ENCODE measurements around the gene ROGDI. TPM values are rescaled to one million over a fixed set of nuclear protein-coding genes. Genes with fewer than 3 reads are reported as not detected.

Gene ROGDI
- total RNA-seq, 3 donors from 2014 or later (not counting 1 experiment from before 2014, with no cell fraction given): 6.6 to 15.5 (median 7.5) TPM

- Histone ChIP-seq H3K9me3 (ENCODE audit: control insufficient read depth, insufficient read depth, low read length) (no peaks in the 10 kb centered on the region), H3K36me3 (ENCODE audit: control insufficient read depth, insufficient read depth, low read length) (no peaks in the 10 kb centered on the region), H3K4me1 (ENCODE audit: control insufficient read depth, insufficient read depth, low read length) (peaks cover 21% of the 10 kb centered on the region), H3K27me3 (ENCODE audit: control insufficient read depth, insufficient read depth, low read length) (no peaks in the 10 kb centered on the region), H3K27ac (ENCODE audit: low read length) (no peak overlapping the region), H3K4me3 (ENCODE audit: low read length) (no peak overlapping the region)
- TF ChIP-seq CTCF (IDR thresholded peaks at IDR 0.05): no peak
- DNase-seq (no peak), ATAC-seq (no peak)
- intact Hi-C loops (cut with micrococcal nuclease): no loop called here
- 85% methylated on average over 19 of the region's 21 CpGs for WGBS (ENCODE audit: insufficient coverage)
- H3K9me3 Mint-ChIP-seq: no peaks in the 10 kb centered on the region
- H3K4me3 Mint-ChIP-seq: no peak overlapping the region
- H3K4me1 Mint-ChIP-seq: peaks cover 0 to 5% of the 10 kb centered on the region in 2 donors
- no peaks in the 10 kb centered on the region for H3K36me3 Mint-ChIP-seq
- H3K27me3 Mint-ChIP-seq (ENCODE audit: low read depth in 2 of 2): no peaks in the 10 kb centered on the region
- H3K27ac Mint-ChIP-seq: no peak overlapping the region
Observed at GRCh38 chr16:4796982-4797804, 5.2 kb downstream of the ROGDI start.

GRCh38 chr16:4795828-4796572 lies 6.4 kb downstream of the ROGDI start:
- Histone ChIP-seq H3K4me1 (ENCODE audit: control insufficient read depth, insufficient read depth, low read length) (peaks cover 10% of the 10 kb centered on the region), H3K4me3 (ENCODE audit: low read length) (no peak overlapping the region), H3K9me3 (ENCODE audit: control insufficient read depth, insufficient read depth, low read length) (no peaks in the 10 kb centered on the region), H3K36me3 (ENCODE audit: control insufficient read depth, insufficient read depth, low read length) (no peaks in the 10 kb centered on the region), H3K27me3 (ENCODE audit: control insufficient read depth, insufficient read depth, low read length) (no peaks in the 10 kb centered on the region), H3K27ac (ENCODE audit: low read length) (no peak overlapping the region)
- H3K4me1 Mint-ChIP-seq: peaks cover 0 to 5% of the 10 kb centered on the region in 2 donors
- H3K36me3 Mint-ChIP-seq: no peaks in the 10 kb centered on the region
- ATAC-seq (no peak), DNase-seq (no peak)
- TF ChIP-seq CTCF (IDR thresholded peaks at IDR 0.05): no peak
- H3K27ac Mint-ChIP-seq: no peak overlapping the region
- H3K27me3 Mint-ChIP-seq (ENCODE audit: low read depth in 2 of 2): peaks cover 0 to 3% of the 10 kb centered on the region in 2 donors
- intact Hi-C loops (cut with micrococcal nuclease): no loop called here
- 90% methylated on average over 30 of the region's 30 CpGs for WGBS (ENCODE audit: insufficient coverage)
- no peak overlapping the region for H3K4me3 Mint-ChIP-seq
- no peaks in the 10 kb centered on the region for H3K9me3 Mint-ChIP-seq

GRCh38 chr16:4795181-4795827 lies 7.1 kb downstream of the ROGDI start, which contains the start of gene SMIM22:
Gene SMIM22 (plus strand): TSS chr16:4795369. CDS start chr16:4795735, 366 bp downstream.
- peaks cover 0 to 3% of the 10 kb centered on the region in 2 donors for H3K27me3 Mint-ChIP-seq (ENCODE audit: low read depth in 2 of 2)
- Histone ChIP-seq H3K9me3 (ENCODE audit: control insufficient read depth, insufficient read depth, low read length) (no peaks in the 10 kb centered on the region), H3K27me3 (ENCODE audit: control insufficient read depth, insufficient read depth, low read length) (no peaks in the 10 kb centered on the region), H3K27ac (ENCODE audit: low read length) (no peak within 1 kb of the TSS), H3K4me1 (ENCODE audit: control insufficient read depth, insufficient read depth, low read length) (peaks cover 3% of the 10 kb centered on the region), H3K36me3 (ENCODE audit: control insufficient read depth, insufficient read depth, low read length) (no peaks in the 10 kb centered on the region), H3K4me3 (ENCODE audit: low read length) (no peak within 1 kb of the TSS)
- intact Hi-C loops (cut with micrococcal nuclease): no loop called here
- H3K36me3 Mint-ChIP-seq: no peaks in the 10 kb centered on the region
- H3K27ac Mint-ChIP-seq: no peak within 1 kb of the TSS
- H3K4me3 Mint-ChIP-seq: no peak within 1 kb of the TSS
- 93% methylated on average over 14 of the region's 14 CpGs for WGBS (ENCODE audit: insufficient coverage)
- no peak for TF ChIP-seq CTCF (IDR thresholded peaks at IDR 0.05)
- peaks cover 0 to under 1% of the 10 kb centered on the region in 2 donors for H3K4me1 Mint-ChIP-seq
- H3K9me3 Mint-ChIP-seq: no peaks in the 10 kb centered on the region
- ATAC-seq (no peak), DNase-seq (no peak)
